Stimulated activated CD8-positive, alpha-beta memory T cell treated with anti-CD3 and anti-CD28 coated beads, Interleukin-15, amount 100 ng/mL, for 4 hours (primary cell): ENCODE measurements around the gene TK2.

ENCODE experiments used
- DNase-seq, 2 donors: peaks; one replicate each; pipeline ENCODE4 v3.0.0-alpha.2; 2020; ENCODE audit warnings: low read depth in 2 of 2

Gene TK2

DNA sequence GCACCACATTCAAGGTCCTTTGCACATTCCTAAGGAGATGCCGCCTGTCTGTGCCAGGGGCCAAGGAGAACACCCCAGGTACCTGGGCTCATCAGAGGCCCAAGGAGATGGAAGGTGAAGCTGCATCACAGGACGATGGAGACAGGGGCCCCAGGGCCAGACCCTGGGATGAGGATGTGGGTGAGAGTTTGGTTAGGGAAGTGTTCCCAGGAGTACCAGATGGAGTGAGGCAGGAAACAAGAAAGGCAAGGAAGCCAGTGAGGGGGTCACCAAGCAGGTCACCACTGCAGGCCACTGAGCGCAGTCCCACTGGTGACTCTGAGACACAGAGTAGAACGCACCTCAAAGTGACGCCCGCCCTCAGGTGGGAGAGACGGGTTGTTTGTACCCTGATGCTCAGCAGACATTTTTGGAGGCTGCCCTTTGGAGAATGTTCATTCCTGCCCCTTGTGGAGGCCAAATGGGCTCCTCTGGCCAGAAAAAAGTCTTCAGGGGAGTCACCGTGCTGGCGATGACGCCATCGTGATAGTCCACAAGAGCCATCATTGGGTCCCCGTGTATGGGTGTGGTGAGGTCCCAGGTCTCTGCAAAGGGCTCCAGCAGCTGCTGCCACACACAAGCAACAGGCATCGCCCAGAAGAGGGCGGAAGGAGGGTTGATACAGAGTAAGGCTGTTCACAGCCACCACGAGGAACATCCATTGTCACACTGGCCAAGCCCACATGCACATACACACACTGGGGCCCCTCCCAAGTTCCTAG is 65.3 kb downstream of the TK2 start:
- DNase-seq, result no peak

GRCh38 chr16:66483689-66484452 is 66.1 kb downstream of the TK2 start:
- peak; percentile 32 to 43 for DNase-seq

GRCh38 chr16:66481943-66482390 is 68.0 kb downstream of the TK2 start:
- DNase-seq, result no peak

DNA sequence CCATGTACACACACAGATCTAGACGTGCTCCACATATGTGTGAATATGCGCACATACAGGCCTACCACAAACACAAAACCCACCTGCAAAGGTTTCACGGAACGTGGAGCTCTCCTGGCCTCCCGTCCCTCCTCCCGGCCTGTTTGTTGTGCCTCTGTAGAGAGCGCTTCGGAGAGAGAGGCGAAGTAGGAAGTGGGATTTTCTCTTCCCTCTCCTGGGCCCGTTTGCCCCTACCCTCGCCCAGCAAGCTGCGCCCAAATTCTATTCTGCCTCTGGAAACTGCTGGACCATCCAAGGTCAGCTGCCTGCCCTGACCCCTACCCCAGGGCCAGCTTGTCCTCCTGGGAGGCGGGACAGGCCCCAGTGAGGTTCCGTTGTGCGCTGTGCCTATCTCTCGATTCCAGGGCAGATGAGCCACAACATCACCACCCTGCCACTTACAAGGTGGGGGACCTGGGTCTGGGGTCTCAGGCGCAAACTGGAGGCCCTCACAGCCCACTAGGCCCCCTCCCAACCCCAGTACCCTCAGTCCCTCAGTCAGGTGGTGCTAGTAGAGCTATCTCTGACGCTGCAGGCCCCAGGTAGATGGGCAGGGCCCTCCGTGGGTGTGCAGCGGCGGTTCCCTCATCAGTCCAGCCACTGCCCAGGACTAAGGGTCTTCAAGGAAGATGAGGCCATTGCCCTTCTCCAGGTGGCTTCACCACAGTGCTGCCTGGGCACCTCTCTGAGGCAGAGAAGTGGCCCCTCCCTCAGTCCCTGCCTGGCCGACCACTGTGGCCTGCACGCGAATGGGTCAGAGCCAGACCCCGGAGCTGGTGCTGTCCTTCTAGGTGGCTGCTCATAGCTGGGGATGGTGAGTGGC is 68.6 kb downstream of the TK2 start:
- DNase-seq, result no peak

DNA sequence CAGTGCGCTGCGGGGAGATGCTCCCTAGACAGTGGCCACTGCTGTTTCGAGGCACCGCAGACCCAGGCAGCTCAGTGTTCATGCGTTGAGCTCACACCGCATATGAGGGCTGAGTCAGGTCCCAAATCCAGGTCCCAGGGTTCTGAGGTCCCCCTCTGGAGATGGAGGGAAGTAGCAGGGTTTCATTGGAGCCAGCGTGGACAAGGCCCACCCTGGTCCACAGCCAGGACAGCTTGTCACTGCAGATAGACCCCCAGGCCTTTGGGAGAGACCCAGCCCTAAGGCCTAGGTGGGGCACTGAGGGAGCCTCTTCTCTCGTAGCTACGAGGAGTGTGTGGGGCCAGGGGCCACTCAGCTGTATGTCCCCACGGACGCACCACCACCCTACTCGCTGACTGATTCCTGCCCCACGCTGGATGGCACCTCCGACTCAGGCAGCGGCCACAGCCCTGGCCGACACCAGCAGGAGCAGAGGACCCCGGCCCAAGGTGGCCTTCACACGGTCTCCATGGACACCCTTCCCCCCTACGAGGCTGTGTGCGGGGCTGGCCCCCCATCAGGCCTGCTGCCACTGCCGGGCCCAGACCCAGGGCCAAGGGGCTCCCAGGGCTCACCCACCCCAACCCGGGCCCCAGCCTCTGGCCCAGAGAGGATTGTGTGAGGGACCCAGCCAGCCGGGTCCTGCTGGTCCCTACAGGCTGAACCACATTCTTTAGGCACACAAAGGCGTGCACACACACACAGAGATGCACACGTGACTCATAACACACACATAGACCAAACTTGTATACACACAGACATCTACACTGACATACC is 69.4 kb downstream of the TK2 start:
- no peak for DNase-seq

DNA sequence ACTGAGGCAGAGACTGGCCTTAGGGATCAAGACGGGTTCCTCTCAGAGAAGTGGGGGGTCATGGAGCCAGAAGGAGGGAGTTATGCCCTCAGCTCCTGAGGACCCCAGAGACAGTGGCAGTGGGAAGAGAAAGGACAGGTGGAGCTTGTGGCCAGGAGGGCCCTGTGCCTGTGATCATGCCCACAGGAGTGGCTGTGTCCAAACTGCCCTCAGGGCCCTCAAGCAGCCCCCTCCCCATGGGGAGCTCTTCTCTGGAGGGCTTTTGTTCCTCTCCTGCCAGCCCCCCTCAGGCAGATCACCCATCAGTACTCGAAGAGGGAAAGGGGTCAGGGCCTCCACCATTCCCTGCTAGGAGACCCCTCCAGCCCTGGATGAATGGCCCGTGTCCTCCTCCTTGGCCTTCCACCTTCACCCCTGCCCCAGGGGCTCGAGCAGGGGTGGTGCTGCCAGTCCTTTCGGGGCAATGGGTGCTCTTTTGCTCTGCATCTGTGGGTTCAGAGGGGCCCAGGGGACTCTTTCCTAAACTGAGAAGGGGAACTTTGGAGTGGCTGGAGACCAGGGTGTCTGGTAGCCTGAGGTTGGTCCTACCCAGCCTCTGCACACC is 70.2 kb downstream of the TK2 start:
- no peak for DNase-seq

DNA sequence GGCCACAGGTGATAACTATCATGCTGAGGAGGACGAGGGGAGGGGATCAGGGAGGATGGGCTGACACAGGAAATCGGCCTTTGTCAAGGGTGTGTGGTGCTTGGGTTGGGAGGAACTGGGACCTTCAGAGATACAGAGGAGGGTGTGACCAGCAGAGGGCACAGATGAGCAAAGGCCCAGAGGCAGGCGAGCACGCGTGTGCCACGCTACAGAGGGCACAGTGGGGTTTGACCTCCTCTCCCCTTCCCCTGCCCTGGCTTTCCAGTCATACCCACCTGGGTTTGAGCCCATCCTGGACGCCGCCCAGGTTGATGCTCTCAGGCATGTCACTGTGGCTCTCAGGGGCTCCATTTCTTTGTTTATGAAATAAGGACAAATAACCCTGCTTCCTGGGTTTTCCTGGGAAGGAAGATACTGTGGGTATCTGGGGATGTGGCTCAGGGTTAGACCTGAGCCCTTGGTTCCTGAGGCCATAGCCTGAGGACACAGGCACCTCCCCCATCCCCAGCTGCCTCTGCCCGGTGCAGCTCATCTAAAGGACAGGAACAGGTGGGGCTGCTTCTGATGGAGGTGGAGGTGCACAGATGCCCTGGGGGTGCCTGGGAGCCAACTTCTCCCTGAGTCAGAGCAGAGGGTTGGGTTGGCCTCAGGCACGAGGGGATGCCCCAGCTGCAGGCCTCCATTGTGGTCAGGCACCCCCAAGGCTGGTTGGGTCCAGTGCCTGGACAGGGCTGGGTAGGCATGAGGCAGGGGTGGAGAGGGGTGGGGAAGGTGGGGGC is 71.0 kb downstream of the TK2 start:
- DNase-seq, result peak; percentile 56 to 75

DNA sequence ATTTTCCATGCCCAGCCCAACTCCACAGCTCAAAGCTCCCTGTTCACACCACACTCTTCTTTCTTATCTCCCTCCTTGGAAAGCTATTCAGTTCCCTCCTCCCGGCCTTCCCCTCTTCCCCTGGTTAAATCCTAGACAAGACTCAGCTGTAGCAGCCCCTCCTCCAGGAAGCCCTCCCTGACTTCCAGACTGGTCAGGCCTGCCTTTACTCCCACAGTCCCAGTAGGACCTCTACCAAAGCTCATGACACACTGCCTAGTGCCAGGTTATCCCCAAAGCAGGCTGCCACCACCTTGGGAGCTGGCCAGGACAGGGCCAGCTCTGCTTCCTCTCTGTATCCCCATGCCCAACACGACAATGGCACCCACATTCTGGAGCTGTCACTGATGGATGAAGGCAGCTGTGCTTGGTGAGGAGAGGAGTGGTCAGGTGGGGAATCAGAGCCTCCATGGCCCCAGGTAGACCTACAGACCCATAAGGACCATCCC is 72.8 kb downstream of the TK2 start:
- DNase-seq, result no peak

DNA sequence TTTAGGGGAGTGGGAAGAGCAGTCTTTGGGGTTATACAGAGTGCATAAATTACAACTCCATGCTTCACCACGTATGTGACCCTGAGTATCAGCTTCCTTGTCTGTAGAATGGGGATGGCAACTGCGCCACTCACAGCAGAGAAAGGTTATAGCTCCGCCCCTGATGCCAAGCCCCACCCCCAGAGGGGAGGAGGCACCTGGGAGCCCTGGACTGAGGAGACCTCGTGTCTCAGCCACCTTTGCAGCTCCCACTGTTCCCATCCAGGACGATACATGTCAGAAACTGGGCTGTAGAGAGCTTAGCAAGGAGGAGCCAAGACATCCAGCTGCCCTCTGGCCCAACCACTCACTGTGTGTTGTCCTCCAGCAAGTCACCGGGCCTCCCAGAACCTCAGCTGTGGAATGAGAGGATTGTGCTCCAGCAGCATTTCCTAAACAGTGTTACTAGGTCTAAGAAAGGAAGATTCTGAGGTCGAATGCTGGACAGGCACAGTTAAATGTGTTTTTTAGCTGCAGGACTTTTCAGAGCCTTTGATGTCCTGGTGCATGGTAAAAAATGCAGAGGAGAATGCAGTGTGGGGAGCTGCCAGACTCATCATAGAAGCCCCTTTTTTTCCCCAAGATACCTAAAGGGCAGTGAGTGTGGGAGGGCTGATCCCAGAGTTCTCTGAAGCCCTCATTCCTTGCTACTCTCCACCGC is 73.4 kb downstream of the TK2 start:
- peak in 1 of 2 donors; percentile 10 for DNase-seq

DNA sequence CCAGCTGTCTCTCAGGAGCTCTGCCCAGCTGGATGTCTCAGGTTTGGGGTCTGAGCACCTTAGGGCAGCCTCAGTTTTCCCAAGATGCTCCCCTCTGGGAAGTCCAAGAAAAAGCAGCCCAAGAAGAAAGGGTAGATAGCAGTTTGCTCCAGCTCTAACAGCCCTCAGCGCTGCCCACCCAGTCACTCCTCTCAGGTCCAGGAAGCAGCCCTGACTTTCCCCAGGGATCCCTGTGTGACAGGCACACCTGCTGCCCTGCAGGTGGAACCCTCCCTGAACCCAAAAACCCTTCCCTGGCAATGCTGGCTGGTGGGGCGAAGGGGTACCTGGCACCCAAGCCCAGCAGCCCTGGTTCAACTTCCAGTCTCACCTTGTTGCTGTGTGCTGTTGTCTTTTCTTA is 74.7 kb downstream of the TK2 start:
- DNase-seq, result no peak

- peak in 1 of 2 donors; percentile 54 for DNase-seq
Measured at GRCh38 chr16:66474750-66475199, 75.1 kb downstream of the TK2 start.

GRCh38 chr16:66473654-66474519 is 76.0 kb downstream of the TK2 start:
- no peak for DNase-seq

- no peak for DNase-seq
Measured at GRCh38 chr16:66473051-66473571, 76.8 kb downstream of the TK2 start.

- no peak for DNase-seq
Measured at GRCh38 chr16:66471716-66472393, 78.1 kb downstream of the TK2 start.

- no peak for DNase-seq
Measured at GRCh38 chr16:66471264-66471663, 78.7 kb downstream of the TK2 start.

GRCh38 chr16:66470556-66470955 is 79.4 kb downstream of the TK2 start:
- no peak for DNase-seq

GRCh38 chr16:66469947-66470546 is 79.9 kb downstream of the TK2 start:
- DNase-seq, result no peak
